GM12878 (cell line): ENCODE results near the gene AIFM3. TPM values are rescaled to one million over a fixed set of nuclear protein-coding genes. Genes with fewer than 3 reads are reported as not detected.

Source experiments
- ATAC-seq: fragments of 200-7000 bp; cut with Tn5 transposase; 3 replicates; pipeline ENCODE4 v1.9.1; 2020; ENCODE audit warnings: mild to moderate bottlenecking, moderate library complexity
- BruUV-seq: library from RNA; stranded (reverse); fragments of 400-500 nt; replicated peaks from 2 replicates; lab custom pipeline; 2021; lab: Mats Ljungman, UMichigan
- CTCF ChIA-PET: fragments of 300-600 bp; sonication (Branson Sonifier 250); formaldehyde crosslinking; extraction: SDS; loops from one replicate; lab custom pipeline; 2021; ENCODE audit warnings: inconsistent platforms; lab: Yijun Ruan, JAX
- POLR2A ChIA-PET: fragments of 350-600 bp; formaldehyde crosslinking; extraction: SDS; loops from one replicate; lab custom pipeline; 2021; ENCODE audit warnings: inconsistent platforms; lab: Charles Lee
- RAD21 ChIA-PET: fragments of 300-600 bp; sonication (Branson Sonifier 250); formaldehyde crosslinking; loops from one replicate; lab custom pipeline; 2023; ENCODE audit warnings: antibody characterized with exemption; ENCODE audit not compliant: unreplicated experiment; lab: Charles Lee
- SMC1A ChIA-PET: fragments of 300-600 bp; sonication (Branson Sonifier 250); formaldehyde crosslinking; loops from one replicate; lab custom pipeline; 2023; ENCODE audit not compliant: unreplicated experiment, uncharacterized antibody; lab: Charles Lee
- DNase-seq: peaks from one replicate; pipeline ENCODE4 v3.0.0-alpha.2; 2011; ENCODE audit warnings: low read depth, low spot score
- FAIRE-seq: peaks from 3 replicates; lab custom pipeline; 2011; peaks lifted over from hg19 to GRCh38; lab: Jason Lieb, UNC
- H2AFZ ChIP-seq: 2 replicates; pipeline ENCODE4 v1.6.0; 2011; ENCODE audit warnings: low read depth, low read length, control low read depth; ENCODE audit not compliant: control insufficient read depth
- H3K27ac ChIP-seq: 2 replicates; pipeline ENCODE4 v1.5.1; 2011; ENCODE audit warnings: control low read depth; ENCODE audit not compliant: control insufficient read depth, insufficient read depth
- H3K27me3 ChIP-seq, 2 experiments: replicated peaks in 1 of 2; 2 replicates each; pipeline versions ENCODE4 v1.6.0 to v1.6.1; 2011; ENCODE audit warnings: low read length in 1 of 2; ENCODE audit not compliant: control insufficient read depth in 2 of 2, insufficient read depth in 2 of 2
- H3K36me3 ChIP-seq, 2 experiments: 2 replicates each; pipeline ENCODE4 v1.5.1; 2011; ENCODE audit warnings: low read length in 1 of 2; ENCODE audit not compliant: control insufficient read depth in 2 of 2, insufficient read depth in 2 of 2
- H3K4me1 ChIP-seq: 2 replicates; pipeline ENCODE4 v1.6.1; 2011; ENCODE audit warnings: mild to moderate bottlenecking, low read length, moderate library complexity, mixed read lengths; ENCODE audit not compliant: control insufficient read depth, insufficient read depth
- H3K4me2 ChIP-seq: 2 replicates; pipeline ENCODE4 v1.6.0; 2011; ENCODE audit warnings: control low read depth; ENCODE audit not compliant: control insufficient read depth, insufficient read depth
- H3K4me3 ChIP-seq: fragments of 200-600 bp; sonication (generic); 2 replicates; pipeline ENCODE4 v1.5.1; 2016
- H3K79me2 ChIP-seq: 2 replicates; pipeline ENCODE4 v1.6.0; 2011; ENCODE audit warnings: low read length; ENCODE audit not compliant: control insufficient read depth, insufficient read depth
- H3K9ac ChIP-seq: 2 replicates; pipeline ENCODE4 v1.8.0; 2011; ENCODE audit warnings: low read length, control low read depth, mixed read lengths; ENCODE audit not compliant: control insufficient read depth, insufficient read depth
- H3K9me3 ChIP-seq: replicated peaks from 3 replicates; pipeline ENCODE4 v1.5.1; 2011; ENCODE audit warnings: mild to moderate bottlenecking, low read length; ENCODE audit not compliant: control insufficient read depth, insufficient read depth
- H4K20me1 ChIP-seq: 2 replicates; pipeline ENCODE4 v1.6.0; 2011; ENCODE audit not compliant: control insufficient read depth, insufficient read depth
- CHD1 ChIP-seq: IDR thresholded peaks from 2 replicates; pipeline ENCODE4 v1.6.1; 2012; ENCODE audit warnings: low read depth, low read length, improper control_type of control experiment
- CREM ChIP-seq: IDR thresholded peaks from 2 replicates; pipeline ENCODE4 v1.6.1; 2014; ENCODE audit warnings: antibody characterized with exemption, low read depth
- EGR1 ChIP-seq, 2 experiments: IDR thresholded peaks; 1 replicate in 1 of 2; 2 replicates in 1 of 2; pipeline ENCODE4 v1.6.1; 2011 to 2012; ENCODE audit warnings: low read depth in 2 of 2, low read length in 2 of 2, borderline replicate concordance in 1 of 2, mild to moderate bottlenecking in 1 of 2, moderate library complexity in 1 of 2
- NR2F1 ChIP-seq: fragments of 450-650 bp; conservative IDR thresholded peaks from 2 replicates; pipeline ENCODE4 v1.6.1; 2017; ENCODE audit warnings: mild to moderate bottlenecking
- RCOR1 ChIP-seq: conservative IDR thresholded peaks from 2 replicates; pipeline ENCODE4 v1.6.1; 2012; ENCODE audit warnings: low read depth, low read length, improper control_type of control experiment
- TBL1XR1 ChIP-seq: IDR thresholded peaks from 2 replicates; pipeline ENCODE4 v1.6.1; 2012; ENCODE audit warnings: low read depth, low read length, improper control_type of control experiment
- YBX1 ChIP-seq: fragments of 450-650 bp; IDR thresholded peaks from 2 replicates; pipeline ENCODE4 v1.6.1; 2016; ENCODE audit warnings: antibody characterized with exemption
- WGBS: methylation state at CpG from one replicate; pipeline ENCODE4 v1.1.6; 2016; ENCODE audit warnings: low lambda C conversion rate; ENCODE audit not compliant: insufficient replicate concordance, insufficient coverage; ENCODE audit errors: missing lambda C conversion rate; 5-methylcytosine and 5-hydroxymethylcytosine counted together
- in situ Hi-C: fragments of 300-500 bp; cut with MboI; formaldehyde crosslinking; loops from 9 replicates; pipeline ENCODE4 v1.14.3; 2018; ENCODE audit warnings: mixed read lengths
- intact Hi-C: fragments of 100-400 bp; cut with micrococcal nuclease; formaldehyde crosslinking; loops from one replicate; pipeline ENCODE4 v1.14.2; 2022; ENCODE audit not compliant: unreplicated experiment
- polyA plus RNA-seq, 11 experiments: library from polyadenylated mRNA; depleted of rRNA in 4 of 11; unstranded in 6 of 11; stranded (reverse) in 5 of 11; fragments of >200 nt; fragmentation: Nextera tagmentation in 4 of 11; fragmentation: Illumina TruSeq in 1 of 11; extraction: Ambion mirVana in 4 of 11; extraction: Trizol in 1 of 11; gene quantifications; 1 replicate in 1 of 11; 2 replicates in 10 of 11; pipeline versions ENCODE4 v1.2.1 to v1.2.3, GENCODE V29; 2011 to 2016; ENCODE audit warnings: inconsistent platforms in 2 of 11, missing spikeins in 2 of 11, low read depth in 1 of 11
- total RNA-seq, 4 experiments: library from RNA; depleted of rRNA in 3 of 4; stranded (reverse); fragments of >200 nt in 3 of 4; fragmentation: Illumina TruSeq in 1 of 4; extraction: Trizol in 1 of 4; gene quantifications; 2 replicates each; pipeline versions ENCODE4 v1.2.1 to v1.2.3, GENCODE V29; 2013 to 2021

Gene AIFM3
- total and polyA plus RNA-seq, 10 of the 15 experiments (the other 5 are each of a cell fraction or from before 2014, with no cell fraction given): 0.06 to 0.34 (median 0.21) TPM; not detected in 6

- CTCF ChIA-PET: interaction anchor here (0.6 to 0.8 kb wide), 2 partner anchors 68 to 70 kb away, joined by 3 read pairs; no protein-coding TSS in a partner anchor
- H3K79me2 ChIP-seq: peaks cover 4% of the 10 kb centered on the region
Measured at GRCh38 chr22:20953668-20954500, 13.2 kb upstream of the AIFM3 start.

GRCh38 chr22:20955548-20955947 lies 11.5 kb upstream of the AIFM3 start:
- Histone ChIP-seq H2AFZ (no peak overlapping the region), H3K4me1 (peaks cover 5% of the 10 kb centered on the region; the same call in 1 of the 2 replicates), H3K36me3 (peaks cover 11 to 30% of the 10 kb centered on the region in 2 experiments), H3K27ac (no peak overlapping the region), H3K27me3 (no peaks in the 10 kb centered on the region; a peak in 1 of 4 replicates), H3K9ac (no peak overlapping the region), H3K4me3 (no peak overlapping the region), H4K20me1 (peaks cover 2% of the 10 kb centered on the region), H3K4me2 (no peak overlapping the region), H3K9me3 (no peaks in the 10 kb centered on the region), H3K79me2 (no peaks in the 10 kb centered on the region; the same call in 1 of the 2 replicates)
- no peak for ATAC-seq
- TF ChIP-seq NR2F1 (no peak), RCOR1 (no peak), CREM (no peak), YBX1 (no peak), CHD1 (no peak), TBL1XR1 (no peak)
- intact Hi-C loops: no loop called here
- RAD21 ChIA-PET: interaction anchor here (0.6 to 0.8 kb wide), 2 partner anchors 36 to 372 kb away, joined by 3 read pairs; no protein-coding TSS in a partner anchor
- WGBS: 32% methylated on average over 6 of the region's 7 CpGs
- DNase-seq: no peak
- CTCF ChIA-PET: no interaction called here
- no TSS peak for BruUV-seq
- POLR2A ChIA-PET: no interaction called here
- in situ Hi-C loops: no loop called here
- FAIRE-seq: no peak
- SMC1A ChIA-PET: no interaction called here

More at GRCh38 chr22:20953668-20954500, 13.2 kb upstream of the AIFM3 start:
- ChIA-PET POLR2A (interaction anchor here (0.7 kb wide), 1 partner anchor 16 kb away, joined by 3 read pairs; no protein-coding TSS in a partner anchor), RAD21 (no interaction called here), SMC1A (interaction anchor here (1.8 kb wide), 1 partner anchor 16 kb away, joined by 3 read pairs; no protein-coding TSS in a partner anchor)
- no peak for TF ChIP-seq EGR1 (IDR thresholded peaks at IDR 0.05; ENCODE audit: borderline replicate concordance in 1 of 2, low read depth in 2 of 2, low read length in 2 of 2)
- no peaks in the 10 kb centered on the region; a peak in 1 of 4 replicates for H3K27me3 ChIP-seq
- no TSS peak for BruUV-seq
- no peak overlapping the region for H3K9ac ChIP-seq
- ATAC-seq: no peak
- no peaks in the 10 kb centered on the region for H3K9me3 ChIP-seq
- FAIRE-seq: no peak
- no peak overlapping the region for H2AFZ ChIP-seq
- peaks cover 2% of the 10 kb centered on the region for H4K20me1 ChIP-seq
- H3K36me3 ChIP-seq: peaks cover 15 to 41% of the 10 kb centered on the region in 2 experiments
- 91% methylated on average over 8 of the region's 8 CpGs for WGBS
- H3K27ac ChIP-seq: no peak overlapping the region
- H3K4me1 ChIP-seq: peaks cover 5% of the 10 kb centered on the region; the same call in 1 of the 2 replicates
- H3K4me3 ChIP-seq: no peak overlapping the region
- in situ Hi-C loops: no loop called here
- H3K4me2 ChIP-seq: no peak overlapping the region
- intact Hi-C loops: no loop called here
- DNase-seq: no peak
